ENCODE results near the gene SPOCK1.

Gene SPOCK1

GRCh38 chr5:137184734-137185133 is 314.4 kb downstream of the SPOCK1 start:
- in situ Hi-C loops (cut with HindIII; ENCODE audit: low pct_ligation_motif_present, low sequenced_read_pairs): no loop called here
- Histone ChIP-seq H3K4me3 (ENCODE audit: low read depth, low read length) (no peak overlapping the region), H3K36me3 (replicated peaks) (no peaks in the 10 kb centered on the region), H3K27me3 (replicated peaks) (no peaks in the 10 kb centered on the region), H3K27ac (no peak overlapping the region)
- TF ChIP-seq CTCF (IDR thresholded peaks at IDR 0.05; ENCODE audit: low read depth, low read length, missing control alignments): no peak
- no peak for DNase-seq

- no peaks in the 10 kb centered on the region for H3K36me3 ChIP-seq (replicated peaks)
- DNase-seq: no peak
- no peaks in the 10 kb centered on the region for H3K27me3 ChIP-seq (replicated peaks)
- no peak overlapping the region for H3K27ac ChIP-seq
- in situ Hi-C loops (cut with HindIII; ENCODE audit: low pct_ligation_motif_present, low sequenced_read_pairs): no loop called here
- no peak overlapping the region for H3K4me3 ChIP-seq (ENCODE audit: low read depth, low read length)
- no peak for TF ChIP-seq CTCF (IDR thresholded peaks at IDR 0.05; ENCODE audit: low read depth, low read length, missing control alignments)
Observed at GRCh38 chr5:137182576-137182975, 316.6 kb downstream of the SPOCK1 start.

- Histone ChIP-seq H3K27ac (no peak overlapping the region), H3K27me3 (replicated peaks) (no peaks in the 10 kb centered on the region), H3K4me3 (ENCODE audit: low read depth, low read length) (no peak overlapping the region), H3K36me3 (replicated peaks) (no peaks in the 10 kb centered on the region)
- no peak for DNase-seq
- in situ Hi-C loops (cut with HindIII; ENCODE audit: low pct_ligation_motif_present, low sequenced_read_pairs): no loop called here
- no peak for TF ChIP-seq CTCF (IDR thresholded peaks at IDR 0.05; ENCODE audit: low read depth, low read length, missing control alignments)
Observed at GRCh38 chr5:137181667-137182066, 317.5 kb downstream of the SPOCK1 start.

- no peak for DNase-seq
- H3K36me3 ChIP-seq (replicated peaks): no peaks in the 10 kb centered on the region
- H3K4me3 ChIP-seq (ENCODE audit: low read depth, low read length): no peak overlapping the region
- H3K27ac ChIP-seq: no peak overlapping the region
- H3K27me3 ChIP-seq (replicated peaks): no peaks in the 10 kb centered on the region
- in situ Hi-C loops (cut with HindIII; ENCODE audit: low pct_ligation_motif_present, low sequenced_read_pairs): no loop called here
- TF ChIP-seq CTCF (IDR thresholded peaks at IDR 0.05; ENCODE audit: low read depth, low read length, missing control alignments): no peak
Observed at GRCh38 chr5:137179203-137179602, 319.9 kb downstream of the SPOCK1 start.

- in situ Hi-C loops (cut with HindIII; ENCODE audit: low pct_ligation_motif_present, low sequenced_read_pairs): no loop called here
- Histone ChIP-seq H3K36me3 (replicated peaks) (no peaks in the 10 kb centered on the region), H3K27me3 (replicated peaks) (no peaks in the 10 kb centered on the region), H3K4me3 (ENCODE audit: low read depth, low read length) (no peak overlapping the region), H3K27ac (no peak overlapping the region)
- no peak for DNase-seq
- TF ChIP-seq CTCF (IDR thresholded peaks at IDR 0.05; ENCODE audit: low read depth, low read length, missing control alignments): no peak
Observed at GRCh38 chr5:137176609-137177008, 322.5 kb downstream of the SPOCK1 start.

- H3K27ac ChIP-seq: no peak overlapping the region
- in situ Hi-C loops (cut with HindIII; ENCODE audit: low pct_ligation_motif_present, low sequenced_read_pairs): no loop called here
- no peaks in the 10 kb centered on the region for H3K36me3 ChIP-seq (replicated peaks)
- no peak for TF ChIP-seq CTCF (IDR thresholded peaks at IDR 0.05; ENCODE audit: low read depth, low read length, missing control alignments)
- no peak for DNase-seq
- H3K4me3 ChIP-seq (ENCODE audit: low read depth, low read length): no peak overlapping the region
- no peaks in the 10 kb centered on the region for H3K27me3 ChIP-seq (replicated peaks)
Observed at GRCh38 chr5:137176126-137176525, 323.0 kb downstream of the SPOCK1 start.
